G401.6 (cell line): Measurements from ENCODE around the gene KIF5A.
"Not testable (repeated sequence)": the region's sequence is repeated elsewhere in the genome, so short reads cannot be mapped to it uniquely, and the experiment has no call there.

Experiments used
- FAIRE-seq: peaks from 2 replicates; lab custom pipeline; 2012; peaks lifted over from hg19 to GRCh38; lab: Jason Lieb, UNC

KIF5A gene

GRCh38 chr12:57609101-57609780 is 59.4 kb downstream of the KIF5A start:
- no peak for FAIRE-seq

GRCh38 chr12:57609781-57610553 is 60.1 kb downstream of the KIF5A start:
- FAIRE-seq: no peak

- no peak for FAIRE-seq
Observed at GRCh38 chr12:57610554-57611107, 60.8 kb downstream of the KIF5A start.

GRCh38 chr12:57611108-57611826 is 61.4 kb downstream of the KIF5A start, which contains the start of gene ARHGEF25:
Gene ARHGEF25 (plus strand): TSS chr12:57611435. CDS start chr12:57611895, 460 bp downstream.
- FAIRE-seq: no peak

GRCh38 chr12:57611827-57612710 is 62.2 kb downstream of the KIF5A start:
- no peak for FAIRE-seq

- FAIRE-seq: no peak
Observed at GRCh38 chr12:57612711-57613426, 63.0 kb downstream of the KIF5A start.

- no peak for FAIRE-seq
Observed at GRCh38 chr12:57613427-57614109, 63.7 kb downstream of the KIF5A start.

- FAIRE-seq: no peak
Observed at GRCh38 chr12:57614178-57614947, 64.5 kb downstream of the KIF5A start.

- no peak for FAIRE-seq
Observed at GRCh38 chr12:57614948-57615500, 65.2 kb downstream of the KIF5A start.

- FAIRE-seq: no peak
Observed at GRCh38 chr12:57615637-57616036, 65.8 kb downstream of the KIF5A start.

- FAIRE-seq: no peak
Observed at GRCh38 chr12:57616383-57617101, 66.7 kb downstream of the KIF5A start.

GRCh38 chr12:57617942-57618341 is 68.1 kb downstream of the KIF5A start:
- no peak for FAIRE-seq

- FAIRE-seq: not testable (repeated sequence)
Observed at GRCh38 chr12:57618431-57618830, 68.6 kb downstream of the KIF5A start.

- FAIRE-seq: no peak
Observed at GRCh38 chr12:57618966-57619433, 69.2 kb downstream of the KIF5A start.

GRCh38 chr12:57619434-57620244 is 69.8 kb downstream of the KIF5A start:
- FAIRE-seq: no peak

- no peak for FAIRE-seq
Observed at GRCh38 chr12:57620245-57620935, 70.5 kb downstream of the KIF5A start.

GRCh38 chr12:57620936-57621496 is 71.2 kb downstream of the KIF5A start:
- no peak for FAIRE-seq
